ENCODE measurements around the gene PBRM1. TPM values are rescaled to one million over a fixed set of nuclear protein-coding genes. Genes with fewer than 3 reads are reported as not detected.

PBRM1 gene
- total RNA-seq, 2 experiments from 2014 or later, result 75.7 to 91.1 TPM

DNA sequence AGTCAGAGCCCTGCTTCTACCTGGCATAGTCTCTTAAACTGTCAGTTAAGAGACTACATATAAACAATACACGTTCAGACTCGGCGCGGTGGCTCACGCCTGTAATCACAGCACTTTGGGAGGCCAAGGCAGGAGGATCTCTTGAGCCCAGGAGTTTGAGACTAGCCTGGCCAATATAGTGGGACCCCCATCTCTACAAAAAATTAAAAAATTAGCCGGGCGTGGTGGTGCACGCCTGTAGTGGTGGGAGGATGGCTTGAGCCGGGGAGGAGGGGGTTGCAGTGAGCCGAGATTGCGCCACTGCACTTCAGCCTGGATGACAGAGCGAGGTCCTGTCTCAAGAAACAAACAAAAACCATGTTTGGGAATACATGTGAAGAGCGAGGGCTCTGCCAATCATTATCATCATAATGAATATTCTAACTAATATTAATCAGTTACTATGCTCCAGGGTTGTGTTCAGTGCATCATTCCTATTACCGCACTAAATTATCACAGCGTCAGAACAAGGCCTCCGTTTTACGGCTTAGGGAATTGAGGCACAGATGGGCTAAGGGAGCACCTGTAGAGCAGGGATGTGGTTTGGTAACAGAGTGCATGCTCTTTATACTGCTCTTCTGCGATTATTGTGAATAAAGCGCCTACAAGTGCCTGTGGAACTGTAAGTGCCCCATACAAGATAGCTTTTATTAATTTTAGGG is 150.2 kb downstream of the PBRM1 start:
- Histone ChIP-seq H3K79me2 (ENCODE audit: insufficient read depth, low read depth, low read length) (peaks cover 43% of the 10 kb centered on the region), H3K4me1 (ENCODE audit: insufficient read depth, low read length, poor library complexity, severe bottlenecking) (peaks cover 57% of the 10 kb centered on the region), H3K9me2 (ENCODE audit: insufficient read depth, low read length) (no peaks in the 10 kb centered on the region)

DNA sequence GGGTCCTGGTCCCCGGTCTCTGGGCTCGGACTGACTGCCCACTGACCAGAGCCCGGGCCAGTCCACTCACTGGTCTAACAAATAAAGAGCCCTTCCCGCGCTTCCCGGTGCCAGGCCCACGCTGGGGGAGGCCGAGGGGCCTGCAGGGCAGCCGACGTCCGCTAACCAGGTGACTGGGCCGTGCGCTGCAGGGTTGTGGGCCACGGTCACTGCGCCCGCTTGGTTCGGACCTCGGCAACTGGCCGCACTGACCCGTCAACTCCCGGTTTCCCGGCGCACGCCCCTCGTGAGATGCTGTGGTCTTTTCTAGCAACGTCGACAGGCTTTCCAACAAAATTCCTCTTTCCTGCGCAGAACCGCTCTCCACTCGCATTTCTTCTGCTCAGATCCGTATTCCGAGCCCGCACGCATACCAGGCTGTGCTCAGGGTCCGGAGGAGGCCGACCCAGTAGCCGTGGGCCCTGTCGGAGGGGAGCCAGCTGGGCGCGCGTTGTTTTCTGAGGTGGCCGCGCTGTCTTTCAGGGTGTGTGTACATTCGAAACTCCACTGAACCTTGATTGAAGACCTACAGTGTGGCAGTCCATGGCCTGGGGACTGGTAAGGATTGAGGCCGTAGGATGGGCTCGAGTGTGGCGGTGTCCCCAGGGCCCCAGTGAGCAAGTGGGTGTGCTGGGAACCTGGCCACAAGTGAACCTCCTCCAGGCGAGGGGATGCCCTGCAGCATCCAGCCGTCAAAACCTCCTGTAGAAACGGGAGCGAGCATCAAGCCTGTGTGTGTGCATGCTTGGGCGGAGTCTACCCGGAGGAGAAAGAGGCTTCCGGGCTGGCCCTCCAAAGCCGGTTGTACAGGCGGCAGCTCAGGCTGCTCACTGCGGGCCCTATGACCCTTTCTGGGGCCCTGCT is 151.2 kb downstream of the PBRM1 start:
- TF ChIP-seq EZH2phosphoT487 (IDR thresholded peaks at IDR 0.05; ENCODE audit: borderline replicate concordance, low read depth, low read length), result no peak
- TF ChIP-seq, protein P1, sequence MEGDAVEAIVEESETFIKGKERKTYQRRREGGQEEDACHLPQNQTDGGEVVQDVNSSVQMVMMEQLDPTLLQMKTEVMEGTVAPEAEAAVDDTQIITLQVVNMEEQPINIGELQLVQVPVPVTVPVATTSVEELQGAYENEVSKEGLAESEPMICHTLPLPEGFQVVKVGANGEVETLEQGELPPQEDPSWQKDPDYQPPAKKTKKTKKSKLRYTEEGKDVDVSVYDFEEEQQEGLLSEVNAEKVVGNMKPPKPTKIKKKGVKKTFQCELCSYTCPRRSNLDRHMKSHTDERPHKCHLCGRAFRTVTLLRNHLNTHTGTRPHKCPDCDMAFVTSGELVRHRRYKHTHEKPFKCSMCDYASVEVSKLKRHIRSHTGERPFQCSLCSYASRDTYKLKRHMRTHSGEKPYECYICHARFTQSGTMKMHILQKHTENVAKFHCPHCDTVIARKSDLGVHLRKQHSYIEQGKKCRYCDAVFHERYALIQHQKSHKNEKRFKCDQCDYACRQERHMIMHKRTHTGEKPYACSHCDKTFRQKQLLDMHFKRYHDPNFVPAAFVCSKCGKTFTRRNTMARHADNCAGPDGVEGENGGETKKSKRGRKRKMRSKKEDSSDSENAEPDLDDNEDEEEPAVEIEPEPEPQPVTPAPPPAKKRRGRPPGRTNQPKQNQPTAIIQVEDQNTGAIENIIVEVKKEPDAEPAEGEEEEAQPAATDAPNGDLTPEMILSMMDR (conservative IDR thresholded peaks at IDR 0.05; ENCODE audit: low read length), result no peak
- H3K79me2 ChIP-seq (ENCODE audit: insufficient read depth, low read depth, low read length), result peaks cover 36% of the 10 kb centered on the region
- peak overlapping the region; percentile 68 for H3K4me3 ChIP-seq (ENCODE audit: low read depth, low read length, poor library complexity, severe bottlenecking)
- intact Hi-C loops (cut with micrococcal nuclease; ENCODE audit: unreplicated experiment), result loop anchor here (5.0 kb wide), 2 partner anchors 62 to 77 kb away; partner anchors contain the start of gene NISCH
- POLR2A ChIA-PET, result interaction anchor here (0.9 kb wide), 1 partner anchor 12 kb away, joined by 3 read pairs; no protein-coding TSS in a partner anchor
- H2AFZ ChIP-seq (ENCODE audit: low read length), result peak overlapping the region; percentile 79; the same call in 1 of the 2 replicates
- H3K9me3 ChIP-seq (ENCODE audit: low read length), result no peaks in the 10 kb centered on the region
- H3K9me2 ChIP-seq (ENCODE audit: insufficient read depth, low read length), result no peaks in the 10 kb centered on the region
- H3K36me3 ChIP-seq (ENCODE audit: insufficient read depth, low read length), result peaks cover 9% of the 10 kb centered on the region
- 0 out of 2 replicates have a peak, but pooled peaks cover 13% of the 10 kb centered on the region for H4K20me1 ChIP-seq (ENCODE audit: insufficient read depth, low read length)
- H3K4me2 ChIP-seq (ENCODE audit: low read length), result peak overlapping the region; percentile 69
- BruUV-seq (replicated peaks), result no TSS peak
- peak; percentile 64 for DNase-seq (ENCODE audit: low spot score)
- peaks cover 57% of the 10 kb centered on the region for H3K4me1 ChIP-seq (ENCODE audit: insufficient read depth, low read length, poor library complexity, severe bottlenecking)
- CTCF ChIA-PET (ENCODE audit: unreplicated experiment), result no interaction called here
- peak overlapping the region; percentile 60 for H3K27ac ChIP-seq (ENCODE audit: low read depth, low read length, poor library complexity, severe bottlenecking)

More for the DNA sequence above, 150.2 kb downstream of the PBRM1 start:
- Histone ChIP-seq H3K4me2 (ENCODE audit: low read length) (peak overlapping the region; percentile 69), H3K9me3 (ENCODE audit: low read length) (no peaks in the 10 kb centered on the region), H3K4me3 (ENCODE audit: low read depth, low read length, poor library complexity, severe bottlenecking) (peak overlapping the region; percentile 13), H2AFZ (ENCODE audit: low read length) (peak overlapping the region; percentile 34; the same call in 1 of the 2 replicates), H3K36me3 (ENCODE audit: insufficient read depth, low read length) (peaks cover 18% of the 10 kb centered on the region), H4K20me1 (ENCODE audit: insufficient read depth, low read length) (peaks cover 13% of the 10 kb centered on the region; the same call in 1 of the 2 replicates), H3K27ac (ENCODE audit: low read depth, low read length, poor library complexity, severe bottlenecking) (peak overlapping the region; percentile 60)
- CTCF ChIA-PET (ENCODE audit: unreplicated experiment), result interaction anchor here (0.5 to 0.9 kb wide), 3 partner anchors 16 to 524 kb away, joined by 3 to 5 read pairs (median 4); no protein-coding TSS in a partner anchor
- POLR2A ChIA-PET, result interaction anchor here (0.6 to 1.5 kb wide), 11 partner anchors 9 to 206 kb away, joined by 3 to 7 read pairs (median 3); no protein-coding TSS in a partner anchor
- DNase-seq (ENCODE audit: low spot score), result no peak
- BruUV-seq (replicated peaks), result no TSS peak
- TF ChIP-seq, protein P1 (conservative IDR thresholded peaks at IDR 0.05; ENCODE audit: low read length), result no peak
- no peak for TF ChIP-seq EZH2phosphoT487 (IDR thresholded peaks at IDR 0.05; ENCODE audit: borderline replicate concordance, low read depth, low read length)
- intact Hi-C loops (cut with micrococcal nuclease; ENCODE audit: unreplicated experiment), result loop anchor here (1.0 to 5.0 kb wide), 3 partner anchors 63 to 150 kb away; partner anchors contain the start of genes NISCH and PBRM1
